GM19438 (cell line): ENCODE results near the gene SCN5A.

Experiments
- ATAC-seq: cut with Tn5 transposase; IDR thresholded peaks from one replicate; pipeline ENCODE4 v1.9.1; 2021; ENCODE audit warnings: low read depth; ENCODE audit not compliant: unreplicated experiment

SCN5A gene

DNA sequence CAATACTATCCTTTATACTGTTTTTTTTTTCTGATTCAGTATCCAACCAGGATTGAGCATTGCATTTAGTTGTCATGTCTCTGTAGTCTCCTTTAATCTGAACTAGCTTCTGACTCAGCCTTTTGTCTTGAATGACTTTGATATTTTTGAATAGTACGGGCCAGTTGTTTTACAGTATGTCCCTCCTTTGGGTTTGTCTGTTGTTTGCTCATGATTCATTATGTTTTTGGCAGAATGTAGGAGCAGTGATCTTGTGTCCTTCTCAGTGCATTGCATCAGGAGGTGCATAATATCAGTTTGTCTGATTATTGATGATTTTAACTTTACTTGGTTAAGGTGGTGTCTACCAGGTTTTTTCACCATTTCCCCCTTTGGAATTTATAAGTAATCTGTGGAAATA is 132.8 kb downstream of the SCN5A start:
- ATAC-seq, result no peak

DNA sequence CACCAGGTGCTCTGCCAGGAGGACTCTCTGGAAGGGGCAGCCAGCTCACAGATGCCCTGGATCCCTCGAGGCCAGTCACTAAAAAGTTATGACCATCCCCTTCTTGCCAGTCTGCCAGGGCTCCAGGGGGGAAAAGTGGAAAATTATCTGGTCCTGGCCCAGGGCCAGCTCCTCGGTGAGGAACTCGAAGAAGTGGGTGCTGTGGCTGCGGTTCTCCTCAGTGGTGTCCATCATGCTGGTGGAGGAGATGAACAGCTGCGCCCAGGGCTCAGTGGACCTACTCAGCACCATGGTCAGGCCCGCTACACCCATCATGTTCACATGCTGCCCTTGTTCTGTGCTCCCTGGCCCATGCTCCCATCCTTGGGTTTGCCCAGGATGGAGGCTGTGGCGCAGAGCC is 134.1 kb downstream of the SCN5A start:
- ATAC-seq, result no peak

DNA sequence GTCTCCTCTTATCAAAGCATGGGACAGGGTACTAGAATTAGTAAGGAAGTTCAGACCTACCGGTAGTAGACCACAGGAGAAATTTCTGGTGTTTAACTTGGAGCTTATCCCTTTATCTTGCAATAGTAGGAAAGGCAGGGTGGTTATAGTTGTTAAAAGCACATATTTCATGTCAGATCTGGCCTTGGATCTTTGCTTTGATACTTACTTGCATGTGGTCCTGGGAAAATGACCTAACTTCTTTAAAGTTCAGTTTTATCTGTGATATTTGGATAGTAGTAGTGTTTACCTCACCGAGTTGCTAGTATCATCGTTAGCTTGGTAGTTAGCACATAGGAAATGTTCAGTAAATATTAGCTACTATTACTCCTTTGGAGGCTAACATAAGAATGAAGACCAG is 137.9 kb downstream of the SCN5A start:
- ATAC-seq, result no peak

DNA sequence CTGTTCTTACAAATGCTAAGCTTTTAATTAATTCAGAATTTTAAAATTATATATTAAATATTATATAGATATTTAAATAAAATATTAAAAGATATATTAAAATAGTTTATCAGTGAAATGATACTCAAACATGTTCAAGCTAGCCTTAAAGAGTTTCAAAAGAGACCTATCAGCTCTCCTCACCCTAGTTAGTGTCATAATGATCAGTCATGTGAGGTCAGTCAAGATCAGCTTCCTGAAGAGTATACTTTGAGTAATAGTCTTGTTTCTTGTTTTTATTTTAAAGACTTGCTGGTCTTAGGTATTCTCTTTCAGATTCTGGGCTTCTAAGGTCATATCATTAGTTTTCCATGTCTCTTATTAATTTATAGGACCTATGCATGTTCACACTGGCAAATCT is 138.9 kb downstream of the SCN5A start:
- no peak for ATAC-seq

DNA sequence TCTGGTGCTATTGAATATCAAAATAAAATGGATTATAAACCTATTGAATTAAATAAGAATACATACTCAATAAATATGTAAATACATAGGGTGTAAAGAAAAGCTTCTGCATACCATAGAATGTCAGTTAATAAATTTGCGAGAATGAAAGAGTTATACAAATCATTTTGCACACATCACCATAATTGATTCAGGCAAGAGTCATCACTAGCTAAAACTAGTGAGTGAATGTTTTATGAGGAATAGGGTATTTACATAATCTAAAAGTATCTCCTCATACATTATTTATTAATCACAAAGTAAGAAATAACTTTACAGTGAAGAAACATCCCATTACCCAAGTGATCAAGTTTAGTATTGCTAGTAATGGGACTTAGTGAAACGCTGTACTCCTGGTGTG is 139.8 kb downstream of the SCN5A start:
- ATAC-seq, result no peak

DNA sequence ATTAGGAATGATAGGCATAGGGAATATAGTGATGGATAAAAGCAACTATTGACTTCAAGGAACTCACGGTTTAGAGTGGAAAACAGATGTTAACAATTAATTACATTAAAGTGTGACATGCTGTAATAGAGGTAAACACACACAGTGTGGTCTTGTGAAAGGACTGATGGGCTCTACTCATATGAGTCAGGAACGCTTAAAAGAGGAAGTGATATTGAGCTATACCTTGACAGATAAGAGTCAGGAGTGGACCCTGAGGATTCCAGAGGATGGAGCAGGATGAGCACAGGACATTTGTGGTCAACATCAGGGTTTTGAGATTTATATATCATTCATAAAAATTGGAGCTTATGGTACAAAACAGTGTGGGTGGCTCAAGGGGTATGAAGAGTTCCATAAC is 142.4 kb downstream of the SCN5A start:
- peak; percentile 99 for ATAC-seq

DNA sequence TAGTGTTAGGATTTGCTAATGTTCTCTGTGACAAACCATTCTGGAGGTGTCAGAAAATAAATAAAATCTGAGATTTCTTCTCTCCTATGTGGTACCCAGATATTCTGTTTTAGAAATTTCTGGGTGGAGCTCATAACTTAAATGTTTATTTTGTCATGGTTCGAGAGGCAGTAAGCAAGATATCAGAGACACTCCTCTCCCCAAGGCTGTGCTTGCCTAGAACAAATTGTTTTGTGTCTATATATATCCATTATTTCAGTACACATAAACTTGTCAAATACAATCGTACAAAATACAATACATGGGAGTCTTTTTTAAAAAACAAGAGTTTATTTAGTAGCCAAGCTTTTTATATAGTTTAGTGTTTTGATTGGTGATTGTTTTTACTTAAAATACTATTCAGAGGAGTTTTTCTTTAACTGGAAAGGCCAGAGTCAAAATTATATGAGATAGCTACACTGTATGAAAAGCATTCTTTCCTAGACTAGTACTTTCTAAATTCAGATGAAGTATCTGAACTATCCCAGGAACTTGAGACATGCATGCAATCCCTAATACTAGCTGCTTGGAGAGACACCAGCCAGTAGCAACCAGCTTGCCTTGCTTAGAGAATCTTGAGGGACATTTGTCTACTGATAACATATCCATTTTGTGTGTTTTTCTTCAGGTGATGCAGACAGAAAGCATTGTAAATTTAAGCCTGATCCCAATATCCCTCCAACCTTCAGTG is 148.6 kb downstream of the SCN5A start:
- ATAC-seq, result no peak
